Smooth muscle cell (in vitro differentiated cells): ENCODE measurements around the gene ITGB4. TPM values are rescaled to one million over a fixed set of nuclear protein-coding genes. Genes with fewer than 3 reads are reported as not detected.

Source experiments
- DNase-seq: peaks from one replicate; lab custom pipeline; 2025; ENCODE audit not compliant: unreplicated experiment; lab: John Stamatoyannopoulos, UW
- H2AFZ ChIP-seq: fragments of 200-600 bp; sonication (generic); 2 replicates; pipeline ENCODE4 v1.6.0; 2016; ENCODE audit warnings: antibody characterized with exemption, low read depth, mild to moderate bottlenecking
- H3F3A ChIP-seq: fragments of 200-600 bp; sonication (generic); 2 replicates; pipeline ENCODE4 v1.6.0; 2017; ENCODE audit warnings: antibody characterized with exemption, low read depth
- H3K27ac ChIP-seq: fragments of 200-600 bp; sonication (generic); 2 replicates; pipeline ENCODE4 v1.5.1; 2016; ENCODE audit warnings: low read depth, mild to moderate bottlenecking
- H3K27me3 ChIP-seq: fragments of 200-600 bp; sonication (generic); 2 replicates; pipeline ENCODE4 v1.6.1; 2016; ENCODE audit warnings: low read depth, mild to moderate bottlenecking
- H3K36me3 ChIP-seq: fragments of 200-600 bp; sonication (generic); 2 replicates; pipeline ENCODE4 v1.5.1; 2016; ENCODE audit warnings: low read depth
- H3K4me1 ChIP-seq: fragments of 200-600 bp; sonication (generic); 2 replicates; pipeline ENCODE4 v1.5.1; 2016; ENCODE audit warnings: low read depth
- H3K4me2 ChIP-seq: fragments of 200-600 bp; sonication (generic); 2 replicates; pipeline ENCODE4 v1.6.0; 2016; ENCODE audit warnings: mild to moderate bottlenecking
- H3K4me3 ChIP-seq: fragments of 200-600 bp; sonication (generic); 2 replicates; pipeline ENCODE4 v1.5.1; 2016; ENCODE audit warnings: mild to moderate bottlenecking
- H3K79me2 ChIP-seq: fragments of 200-600 bp; sonication (generic); 2 replicates; pipeline ENCODE4 v1.6.0; 2016; ENCODE audit warnings: low read depth, mild to moderate bottlenecking
- H3K9ac ChIP-seq: fragments of 200-600 bp; sonication (generic); 2 replicates; pipeline ENCODE4 v1.6.0; 2016; ENCODE audit warnings: low read depth
- H3K9me3 ChIP-seq: fragments of 200-600 bp; sonication (generic); replicated peaks from 2 replicates; pipeline ENCODE4 v1.5.1; 2016; ENCODE audit warnings: low read depth
- H4K20me1 ChIP-seq: fragments of 200-600 bp; sonication (generic); 2 replicates; pipeline ENCODE4 v1.6.0; 2016; ENCODE audit warnings: low read depth
- CTCF ChIP-seq: fragments of 200-600 bp; sonication (generic); IDR thresholded peaks from 2 replicates; pipeline ENCODE4 v1.5.1; 2017; ENCODE audit warnings: borderline replicate concordance, mild to moderate bottlenecking, antibody characterized with exemption; ENCODE audit not compliant: insufficient read depth, poor library complexity, severe bottlenecking
- WGBS: methylation state at CpG from one replicate; pipeline ENCODE4 v1.1.7; 2016; ENCODE audit warnings: low lambda C conversion rate; 5-methylcytosine and 5-hydroxymethylcytosine counted together
- polyA plus RNA-seq: library from polyadenylated mRNA; unstranded; fragments of >200 nt; fragmentation: Nextera tagmentation; extraction: Ambion mirVana; gene quantifications from 2 replicates; pipeline ENCODE4 v1.2.1, GENCODE V29; 2016
- total RNA-seq: library from RNA; depleted of rRNA; stranded (reverse); fragments of >200 nt; gene quantifications from 2 replicates; pipeline ENCODE4 v1.2.3, GENCODE V29; 2014

The ITGB4 gene
- total and polyA plus RNA-seq, 2 experiments from 2014 or later: 47.2 to 83.8 TPM

DNA sequence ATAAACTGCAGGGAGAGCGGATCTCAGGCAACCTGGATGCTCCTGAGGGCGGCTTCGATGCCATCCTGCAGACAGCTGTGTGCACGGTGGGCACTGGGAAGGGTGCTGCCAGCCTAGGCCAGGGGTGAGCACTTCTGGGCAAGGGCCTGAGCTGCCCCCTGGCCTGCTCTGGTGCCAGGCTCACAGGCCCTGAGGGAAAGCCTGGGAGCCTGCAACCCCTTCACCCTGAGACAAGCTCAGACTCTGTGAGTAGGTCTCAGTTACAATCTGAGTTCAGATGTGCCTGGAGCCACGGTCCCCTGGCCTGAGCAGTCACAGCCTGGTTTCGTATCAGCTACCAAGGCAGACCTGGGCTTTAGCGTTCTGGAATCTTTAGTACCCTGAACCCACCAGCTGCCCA, 8.1 kb downstream of the ITGB4 start:
- Histone ChIP-seq H3K36me3 (no peaks in the 10 kb centered on the region), H2AFZ (no peak overlapping the region), H3K4me2 (no peak overlapping the region), H3K9me3 (no peaks in the 10 kb centered on the region), H3K4me1 (no peaks in the 10 kb centered on the region), H3K9ac (no peak overlapping the region), H3K79me2 (no peaks in the 10 kb centered on the region), H3K27me3 (no peaks in the 10 kb centered on the region), H3K4me3 (no peak overlapping the region), H3F3A (no peaks in the 10 kb centered on the region), H3K27ac (no peak overlapping the region), H4K20me1 (peaks cover 32% of the 10 kb centered on the region)
- TF ChIP-seq CTCF: no peak
- DNase-seq: no peak
- WGBS: 91% methylated on average over 7 of the region's 7 CpGs

DNA sequence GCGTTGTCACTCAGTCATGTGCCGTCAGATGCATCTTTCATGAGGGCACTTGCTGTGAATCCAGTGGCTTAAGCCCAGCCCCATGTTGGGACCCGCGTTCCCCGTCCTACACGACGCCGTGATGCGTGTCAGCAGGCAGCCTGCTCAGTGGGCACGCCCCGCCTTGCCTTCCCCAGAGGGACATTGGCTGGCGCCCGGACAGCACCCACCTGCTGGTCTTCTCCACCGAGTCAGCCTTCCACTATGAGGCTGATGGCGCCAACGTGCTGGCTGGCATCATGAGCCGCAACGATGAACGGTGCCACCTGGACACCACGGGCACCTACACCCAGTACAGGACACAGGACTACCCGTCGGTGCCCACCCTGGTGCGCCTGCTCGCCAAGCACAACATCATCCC, 8.8 kb downstream of the ITGB4 start:
- H3K4me2 ChIP-seq: no peak overlapping the region
- no peaks in the 10 kb centered on the region for H3K36me3 ChIP-seq
- H3K4me1 ChIP-seq: no peaks in the 10 kb centered on the region
- no peak overlapping the region for H3K4me3 ChIP-seq
- TF ChIP-seq CTCF: no peak
- no peak for DNase-seq
- H3K27ac ChIP-seq: no peak overlapping the region
- WGBS: 93% methylated on average over 24 of the region's 24 CpGs
- no peaks in the 10 kb centered on the region for H3K27me3 ChIP-seq
- no peaks in the 10 kb centered on the region for H3F3A ChIP-seq
- no peaks in the 10 kb centered on the region for H3K9me3 ChIP-seq
- no peak overlapping the region for H3K9ac ChIP-seq
- no peak overlapping the region for H2AFZ ChIP-seq
- peaks cover 24% of the 10 kb centered on the region for H4K20me1 ChIP-seq
- no peaks in the 10 kb centered on the region for H3K79me2 ChIP-seq

GRCh38 chr17:75731086-75731715, 9.9 kb downstream of the ITGB4 start:
- Histone ChIP-seq H3K9ac (no peak overlapping the region), H3K27me3 (no peaks in the 10 kb centered on the region), H2AFZ (no peak overlapping the region), H3K4me1 (no peaks in the 10 kb centered on the region), H3K4me3 (no peak overlapping the region), H3K9me3 (no peaks in the 10 kb centered on the region), H3K27ac (no peak overlapping the region), H3F3A (no peaks in the 10 kb centered on the region), H3K36me3 (no peaks in the 10 kb centered on the region), H3K79me2 (no peaks in the 10 kb centered on the region), H3K4me2 (no peak overlapping the region), H4K20me1 (peaks cover 13% of the 10 kb centered on the region)
- WGBS: 90% methylated on average over 26 of the region's 26 CpGs
- no peak for TF ChIP-seq CTCF
- DNase-seq: no peak
